ENCODE results near the gene AGPAT1. TPM values are rescaled to one million over a fixed set of nuclear protein-coding genes. Genes with fewer than 3 reads are reported as not detected.

Gene AGPAT1
- total and polyA plus RNA-seq, 2 experiments from 2014 or later: 62.8 to 71.4 TPM

DNA sequence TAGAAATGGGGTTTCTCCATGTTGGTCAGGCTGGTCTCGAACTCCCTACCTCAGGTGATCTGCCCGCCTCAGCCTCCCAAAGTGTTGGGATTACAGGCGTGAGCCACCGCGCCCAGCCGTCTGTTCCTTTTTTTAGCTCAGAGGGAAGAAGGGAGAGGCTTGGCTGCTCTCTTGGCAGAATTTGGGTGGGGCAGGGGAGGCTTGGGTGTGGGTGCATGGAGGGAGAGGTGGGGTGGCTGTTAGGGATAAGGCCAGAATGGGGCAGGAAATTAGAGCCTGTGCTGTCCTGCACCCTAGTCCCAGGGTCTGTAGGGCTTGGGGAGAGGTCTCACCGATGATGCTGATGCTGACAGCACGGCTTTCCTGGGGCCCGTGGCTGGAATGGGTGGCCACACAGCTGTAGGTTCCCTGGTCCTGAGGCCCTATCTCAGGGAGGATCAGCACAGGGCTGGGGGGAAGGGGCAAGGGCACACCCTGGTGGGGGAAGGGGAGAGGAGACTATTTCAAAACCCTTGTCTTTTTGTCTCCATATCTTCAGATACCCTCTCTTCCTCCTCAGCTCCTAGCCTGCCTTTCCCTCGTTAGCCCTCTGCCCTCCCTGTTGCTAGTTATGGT is 6.1 kb upstream of the AGPAT1 start:
- Histone ChIP-seq H3K27ac (no peak overlapping the region), H3K79me2 (peaks cover 18% of the 10 kb centered on the region), H3K27me3 (no peaks in the 10 kb centered on the region), H2AFZ (no peak overlapping the region), H3K9me3 (ENCODE audit: low read depth) (no peaks in the 10 kb centered on the region), H3K4me3 (no peak overlapping the region), H3K4me1 (ENCODE audit: insufficient read depth) (peaks cover 24% of the 10 kb centered on the region), H4K20me1 (ENCODE audit: insufficient read depth, poor library complexity, severe bottlenecking) (no peaks in the 10 kb centered on the region), H3K36me3 (replicated peaks; ENCODE audit: insufficient read depth, low read depth) (no peaks in the 10 kb centered on the region), H3K4me2 (no peak overlapping the region), H3K9me2 (replicated peaks; ENCODE audit: insufficient read depth) (no peaks in the 10 kb centered on the region)
- TF ChIP-seq EZH2 (IDR thresholded peaks at IDR 0.05; ENCODE audit: borderline replicate concordance) (no peak), EZH2phosphoT487 (IDR thresholded peaks at IDR 0.05; ENCODE audit: low read depth, severe bottlenecking, unreplicated experiment) (no peak)
- TF ChIP-seq, protein P1, sequence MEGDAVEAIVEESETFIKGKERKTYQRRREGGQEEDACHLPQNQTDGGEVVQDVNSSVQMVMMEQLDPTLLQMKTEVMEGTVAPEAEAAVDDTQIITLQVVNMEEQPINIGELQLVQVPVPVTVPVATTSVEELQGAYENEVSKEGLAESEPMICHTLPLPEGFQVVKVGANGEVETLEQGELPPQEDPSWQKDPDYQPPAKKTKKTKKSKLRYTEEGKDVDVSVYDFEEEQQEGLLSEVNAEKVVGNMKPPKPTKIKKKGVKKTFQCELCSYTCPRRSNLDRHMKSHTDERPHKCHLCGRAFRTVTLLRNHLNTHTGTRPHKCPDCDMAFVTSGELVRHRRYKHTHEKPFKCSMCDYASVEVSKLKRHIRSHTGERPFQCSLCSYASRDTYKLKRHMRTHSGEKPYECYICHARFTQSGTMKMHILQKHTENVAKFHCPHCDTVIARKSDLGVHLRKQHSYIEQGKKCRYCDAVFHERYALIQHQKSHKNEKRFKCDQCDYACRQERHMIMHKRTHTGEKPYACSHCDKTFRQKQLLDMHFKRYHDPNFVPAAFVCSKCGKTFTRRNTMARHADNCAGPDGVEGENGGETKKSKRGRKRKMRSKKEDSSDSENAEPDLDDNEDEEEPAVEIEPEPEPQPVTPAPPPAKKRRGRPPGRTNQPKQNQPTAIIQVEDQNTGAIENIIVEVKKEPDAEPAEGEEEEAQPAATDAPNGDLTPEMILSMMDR (IDR thresholded peaks at IDR 0.05; ENCODE audit: poor library complexity): no peak
- DNase-seq (ENCODE audit: low spot score): no peak
- 92% methylated on average over 10 of the region's 10 CpGs for WGBS (ENCODE audit: low lambda C conversion rate, missing lambda C conversion rate)

GRCh38 chr6:32181148-32181702 is 5.3 kb upstream of the AGPAT1 start:
- no peak overlapping the region for H3K4me3 ChIP-seq
- no peak overlapping the region for H3K4me2 ChIP-seq
- DNase-seq (ENCODE audit: low spot score): no peak
- H4K20me1 ChIP-seq (ENCODE audit: insufficient read depth, poor library complexity, severe bottlenecking): no peaks in the 10 kb centered on the region
- no peak overlapping the region for H2AFZ ChIP-seq
- H3K27me3 ChIP-seq: no peaks in the 10 kb centered on the region
- peaks cover 21% of the 10 kb centered on the region for H3K4me1 ChIP-seq (ENCODE audit: insufficient read depth)
- H3K27ac ChIP-seq: no peak overlapping the region
- TF ChIP-seq EZH2 (IDR thresholded peaks at IDR 0.05; ENCODE audit: borderline replicate concordance): no peak
- TF ChIP-seq EZH2phosphoT487 (IDR thresholded peaks at IDR 0.05; ENCODE audit: low read depth, severe bottlenecking, unreplicated experiment): no peak
- TF ChIP-seq, protein P1 (IDR thresholded peaks at IDR 0.05; ENCODE audit: poor library complexity): no peak
- WGBS (ENCODE audit: low lambda C conversion rate, missing lambda C conversion rate): 93% methylated on average over 15 of the region's 15 CpGs
- no peaks in the 10 kb centered on the region for H3K9me2 ChIP-seq (replicated peaks; ENCODE audit: insufficient read depth)
- no peaks in the 10 kb centered on the region for H3K9me3 ChIP-seq (ENCODE audit: low read depth)
- peaks cover 16% of the 10 kb centered on the region for H3K79me2 ChIP-seq
- no peaks in the 10 kb centered on the region for H3K36me3 ChIP-seq (replicated peaks; ENCODE audit: insufficient read depth, low read depth)

DNA sequence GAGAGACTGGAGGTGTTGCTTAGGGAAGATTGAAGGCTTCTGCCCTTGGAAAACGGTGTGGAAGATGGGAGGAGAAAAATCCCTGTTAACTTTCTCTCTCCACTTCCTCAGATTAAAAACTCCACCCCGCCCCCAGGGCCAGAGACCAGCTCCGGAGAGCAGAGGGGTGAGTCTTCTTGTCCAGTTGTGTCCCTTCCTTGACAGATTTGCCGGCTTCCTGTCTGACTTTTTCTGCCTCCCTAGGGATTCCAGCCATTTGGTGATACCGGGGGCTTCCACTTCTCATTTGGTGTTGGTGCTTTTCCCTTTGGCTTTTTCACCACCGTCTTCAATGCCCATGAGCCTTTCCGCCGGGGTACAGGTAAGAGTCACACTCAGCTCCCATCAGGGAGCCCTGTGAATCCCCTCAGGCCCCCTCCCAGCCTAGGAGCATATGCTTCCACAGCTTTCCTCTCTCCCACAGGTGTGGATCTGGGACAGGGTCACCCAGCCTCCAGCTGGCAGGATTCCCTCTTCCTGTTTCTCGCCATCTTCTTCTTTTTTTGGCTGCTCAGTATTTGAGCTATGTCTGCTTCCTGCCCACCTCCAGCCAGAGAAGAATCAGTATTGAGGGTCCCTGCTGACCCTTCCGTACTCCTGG is 4.0 kb upstream of the AGPAT1 start:
- TF ChIP-seq EZH2phosphoT487 (IDR thresholded peaks at IDR 0.05; ENCODE audit: low read depth, severe bottlenecking, unreplicated experiment) (no peak), EZH2 (IDR thresholded peaks at IDR 0.05; ENCODE audit: borderline replicate concordance) (no peak)
- TF ChIP-seq, protein P1 (IDR thresholded peaks at IDR 0.05; ENCODE audit: poor library complexity): no peak
- Histone ChIP-seq H3K4me1 (ENCODE audit: insufficient read depth) (peaks cover 17% of the 10 kb centered on the region), H3K9me2 (replicated peaks; ENCODE audit: insufficient read depth) (no peaks in the 10 kb centered on the region), H3K4me2 (peak overlapping the region; percentile 86), H3K79me2 (peaks cover 25% of the 10 kb centered on the region), H3K4me3 (no peak overlapping the region), H3K27me3 (no peaks in the 10 kb centered on the region), H3K27ac (no peak overlapping the region), H2AFZ (no peak overlapping the region), H4K20me1 (ENCODE audit: insufficient read depth, poor library complexity, severe bottlenecking) (no peaks in the 10 kb centered on the region), H3K36me3 (replicated peaks; ENCODE audit: insufficient read depth, low read depth) (no peaks in the 10 kb centered on the region), H3K9me3 (ENCODE audit: low read depth) (no peaks in the 10 kb centered on the region)
- WGBS (ENCODE audit: low lambda C conversion rate, missing lambda C conversion rate): 86% methylated on average over 10 of the region's 10 CpGs
- DNase-seq (ENCODE audit: low spot score): no peak
